ENCODE measurements around the gene PLTP. TPM values are rescaled to one million over a fixed set of nuclear protein-coding genes. Genes with fewer than 3 reads are reported as not detected.

Gene PLTP
- total and polyA plus RNA-seq, 2 of the 13 experiments (the other 11 are each of a cell fraction or from before 2014, with no cell fraction given) = 16.9 to 28.6 TPM

DNA sequence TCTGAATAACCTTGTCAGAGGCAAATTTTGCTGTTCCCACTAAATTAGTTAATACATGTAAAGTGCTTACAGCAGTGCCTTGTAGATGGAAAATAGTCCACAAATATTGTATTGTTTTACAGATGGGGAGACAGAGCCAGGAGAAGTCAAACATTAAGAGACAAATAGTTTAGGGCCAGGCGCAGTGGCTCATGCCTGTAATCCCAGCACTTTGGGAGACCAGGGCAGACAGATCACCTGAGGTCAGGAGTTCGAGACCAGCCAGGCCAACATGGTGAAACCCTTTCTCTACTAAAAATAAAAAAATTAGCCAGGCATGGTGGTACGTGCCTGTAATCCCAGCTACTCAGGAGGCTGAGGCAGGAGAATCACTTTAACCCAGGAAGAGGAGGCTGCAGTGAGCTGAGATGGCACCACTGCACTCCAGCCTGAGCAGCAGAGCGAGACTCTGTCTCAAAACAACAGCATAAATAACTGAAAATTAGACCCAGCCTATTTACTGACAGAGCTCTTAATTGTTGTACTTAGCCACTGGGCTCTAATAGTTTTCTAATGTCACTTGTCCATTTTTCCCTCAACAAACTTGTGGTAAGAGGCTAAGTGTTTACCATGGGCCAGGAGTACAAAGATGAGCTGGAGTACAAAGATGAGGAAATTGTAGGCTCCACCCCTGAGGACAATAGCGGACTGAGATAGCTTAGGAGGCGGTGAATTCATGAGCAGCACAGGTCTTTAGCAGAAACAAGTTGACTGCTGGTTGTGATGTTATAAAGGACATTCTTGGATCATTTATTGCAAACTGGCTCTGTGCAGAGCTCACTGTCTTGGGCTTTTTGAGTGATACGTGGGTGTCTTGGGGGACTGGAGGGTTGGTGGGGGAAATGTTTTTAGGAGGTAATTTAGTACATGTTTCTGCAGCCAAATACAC, 48.1 kb downstream of the PLTP start (continued):
- TF ChIP-seq, protein P1, sequence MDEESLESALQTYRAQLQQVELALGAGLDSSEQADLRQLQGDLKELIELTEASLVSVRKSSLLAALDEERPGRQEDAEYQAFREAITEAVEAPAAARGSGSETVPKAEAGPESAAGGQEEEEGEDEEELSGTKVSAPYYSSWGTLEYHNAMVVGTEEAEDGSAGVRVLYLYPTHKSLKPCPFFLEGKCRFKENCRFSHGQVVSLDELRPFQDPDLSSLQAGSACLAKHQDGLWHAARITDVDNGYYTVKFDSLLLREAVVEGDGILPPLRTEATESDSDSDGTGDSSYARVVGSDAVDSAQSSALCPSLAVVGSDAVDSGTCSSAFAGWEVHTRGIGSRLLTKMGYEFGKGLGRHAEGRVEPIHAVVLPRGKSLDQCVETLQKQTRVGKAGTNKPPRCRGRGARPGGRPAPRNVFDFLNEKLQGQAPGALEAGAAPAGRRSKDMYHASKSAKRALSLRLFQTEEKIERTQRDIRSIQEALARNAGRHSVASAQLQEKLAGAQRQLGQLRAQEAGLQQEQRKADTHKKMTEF (CRISPR knock-in tag; IDR thresholded peaks at IDR 0.05) = peak; percentile 83
- TF ChIP-seq NFYC (CRISPR knock-in tag; IDR thresholded peaks at IDR 0.05) (peak; percentile 27; the same call in 1 of the 2 replicates), ZNF704 (CRISPR knock-in tag; IDR thresholded peaks at IDR 0.05; ENCODE audit: borderline replicate concordance) (peak; percentile 16; the same call in 1 of the 2 replicates), ZNF143 (CRISPR knock-in tag; IDR thresholded peaks at IDR 0.05) (no peak), ZNF770 (CRISPR knock-in tag; IDR thresholded peaks at IDR 0.05) (peak; percentile 98), ZNF644 (CRISPR knock-in tag; IDR thresholded peaks at IDR 0.05; ENCODE audit: low read depth) (peak; percentile 86), HMG20B (CRISPR knock-in tag; conservative IDR thresholded peaks at IDR 0.05) (0 out of 2 replicates have a peak, but pooled peaks have one; percentile 50), ZNF24 (IDR thresholded peaks at IDR 0.05) (0 out of 2 replicates have a peak, but pooled peaks have one; percentile 8), HDAC1 (CRISPR knock-in tag; IDR thresholded peaks at IDR 0.05) (peak; percentile 89), ZBTB38 (CRISPR knock-in tag; IDR thresholded peaks at IDR 0.05) (0 out of 2 replicates have a peak, but pooled peaks have one; percentile 23), ATM (IDR thresholded peaks at IDR 0.05; ENCODE audit: borderline replicate concordance) (no peak), RXRA (CRISPR knock-in tag; IDR thresholded peaks at IDR 0.05) (0 out of 2 replicates have a peak, but pooled peaks have one; percentile 33), HMG20A (CRISPR knock-in tag; IDR thresholded peaks at IDR 0.05; ENCODE audit: borderline replicate concordance) (peak; percentile 53; the same call in 1 of the 2 replicates)
- TF ChIP-seq, protein P2, sequence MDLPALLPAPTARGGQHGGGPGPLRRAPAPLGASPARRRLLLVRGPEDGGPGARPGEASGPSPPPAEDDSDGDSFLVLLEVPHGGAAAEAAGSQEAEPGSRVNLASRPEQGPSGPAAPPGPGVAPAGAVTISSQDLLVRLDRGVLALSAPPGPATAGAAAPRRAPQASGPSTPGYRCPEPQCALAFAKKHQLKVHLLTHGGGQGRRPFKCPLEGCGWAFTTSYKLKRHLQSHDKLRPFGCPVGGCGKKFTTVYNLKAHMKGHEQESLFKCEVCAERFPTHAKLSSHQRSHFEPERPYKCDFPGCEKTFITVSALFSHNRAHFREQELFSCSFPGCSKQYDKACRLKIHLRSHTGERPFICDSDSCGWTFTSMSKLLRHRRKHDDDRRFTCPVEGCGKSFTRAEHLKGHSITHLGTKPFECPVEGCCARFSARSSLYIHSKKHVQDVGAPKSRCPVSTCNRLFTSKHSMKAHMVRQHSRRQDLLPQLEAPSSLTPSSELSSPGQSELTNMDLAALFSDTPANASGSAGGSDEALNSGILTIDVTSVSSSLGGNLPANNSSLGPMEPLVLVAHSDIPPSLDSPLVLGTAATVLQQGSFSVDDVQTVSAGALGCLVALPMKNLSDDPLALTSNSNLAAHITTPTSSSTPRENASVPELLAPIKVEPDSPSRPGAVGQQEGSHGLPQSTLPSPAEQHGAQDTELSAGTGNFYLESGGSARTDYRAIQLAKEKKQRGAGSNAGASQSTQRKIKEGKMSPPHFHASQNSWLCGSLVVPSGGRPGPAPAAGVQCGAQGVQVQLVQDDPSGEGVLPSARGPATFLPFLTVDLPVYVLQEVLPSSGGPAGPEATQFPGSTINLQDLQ (CRISPR knock-in tag; IDR thresholded peaks at IDR 0.05) = no peak
- TF ChIP-seq, protein P3, sequence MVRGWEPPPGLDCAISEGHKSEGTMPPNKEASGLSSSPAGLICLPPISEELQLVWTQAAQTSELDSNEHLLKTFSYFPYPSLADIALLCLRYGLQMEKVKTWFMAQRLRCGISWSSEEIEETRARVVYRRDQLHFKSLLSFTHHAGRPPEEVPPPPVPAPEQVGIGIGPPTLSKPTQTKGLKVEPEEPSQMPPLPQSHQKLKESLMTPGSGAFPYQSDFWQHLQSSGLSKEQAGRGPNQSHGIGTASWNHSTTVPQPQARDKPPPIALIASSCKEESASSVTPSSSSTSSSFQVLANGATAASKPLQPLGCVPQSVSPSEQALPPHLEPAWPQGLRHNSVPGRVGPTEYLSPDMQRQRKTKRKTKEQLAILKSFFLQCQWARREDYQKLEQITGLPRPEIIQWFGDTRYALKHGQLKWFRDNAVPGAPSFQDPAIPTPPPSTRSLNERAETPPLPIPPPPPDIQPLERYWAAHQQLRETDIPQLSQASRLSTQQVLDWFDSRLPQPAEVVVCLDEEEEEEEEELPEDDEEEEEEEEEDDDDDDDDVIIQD (CRISPR knock-in tag; IDR thresholded peaks at IDR 0.05; ENCODE audit: low read depth) = peak; percentile 84; the same call in 1 of the 2 replicates
- TF ChIP-seq, protein P4, sequence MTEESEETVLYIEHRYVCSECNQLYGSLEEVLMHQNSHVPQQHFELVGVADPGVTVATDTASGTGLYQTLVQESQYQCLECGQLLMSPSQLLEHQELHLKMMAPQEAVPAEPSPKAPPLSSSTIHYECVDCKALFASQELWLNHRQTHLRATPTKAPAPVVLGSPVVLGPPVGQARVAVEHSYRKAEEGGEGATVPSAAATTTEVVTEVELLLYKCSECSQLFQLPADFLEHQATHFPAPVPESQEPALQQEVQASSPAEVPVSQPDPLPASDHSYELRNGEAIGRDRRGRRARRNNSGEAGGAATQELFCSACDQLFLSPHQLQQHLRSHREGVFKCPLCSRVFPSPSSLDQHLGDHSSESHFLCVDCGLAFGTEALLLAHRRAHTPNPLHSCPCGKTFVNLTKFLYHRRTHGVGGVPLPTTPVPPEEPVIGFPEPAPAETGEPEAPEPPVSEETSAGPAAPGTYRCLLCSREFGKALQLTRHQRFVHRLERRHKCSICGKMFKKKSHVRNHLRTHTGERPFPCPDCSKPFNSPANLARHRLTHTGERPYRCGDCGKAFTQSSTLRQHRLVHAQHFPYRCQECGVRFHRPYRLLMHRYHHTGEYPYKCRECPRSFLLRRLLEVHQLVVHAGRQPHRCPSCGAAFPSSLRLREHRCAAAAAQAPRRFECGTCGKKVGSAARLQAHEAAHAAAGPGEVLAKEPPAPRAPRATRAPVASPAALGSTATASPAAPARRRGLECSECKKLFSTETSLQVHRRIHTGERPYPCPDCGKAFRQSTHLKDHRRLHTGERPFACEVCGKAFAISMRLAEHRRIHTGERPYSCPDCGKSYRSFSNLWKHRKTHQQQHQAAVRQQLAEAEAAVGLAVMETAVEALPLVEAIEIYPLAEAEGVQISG (CRISPR knock-in tag; IDR thresholded peaks at IDR 0.05) = peak; percentile 13; the same call in 1 of the 2 replicates

Data from HepG2 (cell line).